Cortex of kidney (tissue), 1 donor: Measurements from ENCODE around the gene ABHD5.

Experiments
- DNase-seq: peaks from one replicate; lab custom pipeline; 2025; lab: John Stamatoyannopoulos, UW

The ABHD5 gene

GRCh38 chr3:43685921-43686320 is 4.8 kb upstream of the ABHD5 start:
- DNase-seq = no peak

GRCh38 chr3:43686333-43686699 is 4.4 kb upstream of the ABHD5 start:
- no peak for DNase-seq

- no peak for DNase-seq
Observed at GRCh38 chr3:43686700-43687498, 3.8 kb upstream of the ABHD5 start.

GRCh38 chr3:43687499-43687811 is 3.3 kb upstream of the ABHD5 start:
- no peak for DNase-seq

- DNase-seq = no peak
Observed at GRCh38 chr3:43688245-43688650, 2.5 kb upstream of the ABHD5 start.

- no peak for DNase-seq
Observed at GRCh38 chr3:43689166-43689565, 1.6 kb upstream of the ABHD5 start.

GRCh38 chr3:43689766-43690399 is 855 bp upstream of the ABHD5 start:
- no peak for DNase-seq

GRCh38 chr3:43691120-43691995 is 620 bp downstream of the ABHD5 start:
- no peak for DNase-seq

- DNase-seq = no peak
Observed at GRCh38 chr3:43692085-43692855, 1.5 kb downstream of the ABHD5 start.

- DNase-seq = no peak
Observed at GRCh38 chr3:43692971-43693370, 2.2 kb downstream of the ABHD5 start.

GRCh38 chr3:43693594-43693993 is 2.9 kb downstream of the ABHD5 start:
- DNase-seq = no peak

- DNase-seq = no peak
Observed at GRCh38 chr3:43695443-43695842, 4.7 kb downstream of the ABHD5 start.

- DNase-seq = no peak
Observed at GRCh38 chr3:43695863-43696262, 5.1 kb downstream of the ABHD5 start.

GRCh38 chr3:43696441-43696840 is 5.7 kb downstream of the ABHD5 start:
- no peak for DNase-seq

GRCh38 chr3:43696881-43697280 is 6.1 kb downstream of the ABHD5 start:
- no peak for DNase-seq

- no peak for DNase-seq
Observed at GRCh38 chr3:43699864-43700263, 9.1 kb downstream of the ABHD5 start.

- DNase-seq = no peak
Observed at GRCh38 chr3:43704697-43705096, 14.0 kb downstream of the ABHD5 start.

GRCh38 chr3:43706342-43706741 is 15.6 kb downstream of the ABHD5 start:
- no peak for DNase-seq

- no peak for DNase-seq
Observed at GRCh38 chr3:43707266-43707665, 16.5 kb downstream of the ABHD5 start.

- no peak for DNase-seq
Observed at GRCh38 chr3:43707998-43708397, 17.3 kb downstream of the ABHD5 start.

GRCh38 chr3:43709022-43709421 is 18.3 kb downstream of the ABHD5 start:
- DNase-seq = no peak

GRCh38 chr3:43710607-43711006 is 19.9 kb downstream of the ABHD5 start:
- no peak for DNase-seq
